Retina (tissue), 1 donor: ENCODE measurements around the gene RHBDF2.

ENCODE experiments used
- DNase-seq: peaks from one replicate; pipeline ENCODE4 v3.0.0-alpha.2; 2016

RHBDF2 gene

DNA sequence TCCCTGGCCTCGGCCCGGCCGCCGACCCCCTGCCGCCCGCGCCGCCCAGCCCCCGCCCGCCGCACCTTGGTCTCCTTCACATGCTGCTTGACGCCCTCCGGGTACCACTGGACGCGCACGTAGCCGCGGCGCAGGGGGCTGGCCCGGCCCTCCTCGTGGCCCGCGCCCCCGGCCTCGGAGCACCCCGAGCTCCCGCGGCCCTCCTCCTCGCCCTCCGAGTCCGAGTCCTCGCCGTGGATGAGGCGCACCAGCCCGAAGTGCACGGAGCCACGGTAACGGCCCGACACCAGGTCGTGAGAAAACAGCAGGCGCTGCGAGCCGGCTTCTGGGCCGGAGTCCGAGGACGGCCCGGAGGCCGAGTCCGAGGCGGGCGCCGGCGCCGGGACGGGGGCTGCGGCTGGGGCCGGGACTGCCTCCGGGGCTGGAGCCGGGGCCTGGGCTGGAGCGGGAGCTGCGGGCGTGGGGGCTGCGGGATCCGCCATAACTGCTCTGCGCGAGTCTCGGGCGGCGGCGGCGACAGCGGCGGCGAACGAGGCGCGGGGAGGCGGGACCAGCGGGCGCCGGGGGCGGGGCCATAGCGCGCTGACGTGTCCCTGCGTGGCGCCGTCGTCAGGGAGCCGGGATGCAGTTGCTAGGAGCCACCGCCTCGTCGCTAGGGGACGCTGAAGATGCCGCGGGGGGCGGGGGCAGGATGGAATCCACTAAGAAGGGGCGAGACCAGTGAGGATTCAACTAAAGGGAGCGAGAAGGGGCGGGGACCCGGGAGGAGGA is 48.4 kb downstream of the RHBDF2 start, which contains the start of gene UBE2O:
Gene UBE2O, minus strand, starts transcription at position 493 of the 771 bp plus-strand sequence. Its CDS starts 11 bp downstream, at position 482.
- DNase-seq = peak; percentile 89

DNA sequence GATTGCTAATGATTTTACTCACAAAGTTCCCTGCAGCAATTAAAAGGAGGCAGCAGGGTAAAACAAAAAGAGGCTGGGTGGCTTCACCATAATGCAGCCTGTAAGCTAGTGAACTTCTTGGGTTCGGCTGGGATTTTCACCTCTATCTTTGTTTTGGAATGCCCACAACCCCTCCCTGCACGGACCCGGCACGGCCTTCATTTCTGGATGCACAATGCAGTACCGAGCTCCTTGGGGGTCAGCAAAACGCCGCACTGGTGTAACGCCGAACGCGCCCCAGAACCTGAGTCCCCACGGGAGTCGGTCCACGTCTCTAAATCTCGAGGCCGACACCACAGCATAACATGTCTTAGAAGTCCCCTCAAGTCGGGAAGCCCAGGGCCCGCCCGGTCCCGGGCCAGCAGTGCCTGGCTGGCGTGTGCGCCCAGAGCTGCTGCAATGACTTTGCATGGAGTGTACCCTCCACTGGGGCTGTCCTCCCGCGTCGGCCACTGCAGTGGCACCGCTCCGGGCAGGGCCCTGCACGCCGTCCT is 49.0 kb downstream of the RHBDF2 start:
- peak; percentile 62 for DNase-seq

DNA sequence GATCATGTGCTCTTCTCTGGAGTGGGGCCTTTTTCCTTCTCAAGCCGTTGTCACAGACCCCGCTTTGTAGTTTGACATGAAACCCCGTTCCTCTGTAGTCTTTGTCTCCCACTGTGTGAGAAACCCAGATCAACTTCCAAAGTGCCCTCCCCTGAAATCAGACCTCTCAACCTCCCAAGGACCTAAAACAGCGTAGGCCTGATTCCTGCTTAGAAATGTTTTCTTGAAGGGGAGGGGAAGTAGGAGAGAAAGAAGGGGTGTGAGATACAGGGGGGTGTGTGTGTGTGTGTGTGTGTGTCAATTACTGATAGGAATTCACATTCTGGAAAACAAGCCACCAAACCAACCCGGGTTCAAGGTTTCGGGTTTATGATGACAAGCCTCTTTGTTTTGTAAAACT is 49.7 kb downstream of the RHBDF2 start:
- DNase-seq = no peak

DNA sequence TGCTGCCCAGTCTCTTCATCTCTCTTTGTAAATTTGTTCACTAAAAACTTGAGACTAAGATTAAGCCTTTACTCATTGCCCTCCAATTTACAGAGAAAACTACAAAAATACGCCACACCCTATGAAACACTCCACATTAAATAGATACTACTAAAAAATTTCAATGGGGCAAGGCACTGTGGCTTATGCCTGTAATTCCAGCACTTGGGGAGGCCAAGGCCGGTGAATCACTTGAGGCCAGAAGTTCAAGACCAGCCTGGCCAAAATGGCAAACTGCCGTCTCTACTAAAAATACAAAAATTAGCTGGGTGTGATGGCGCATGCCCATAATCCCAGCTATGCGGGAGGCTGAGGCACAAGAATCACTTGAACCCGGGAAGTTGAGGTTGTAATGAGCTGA is 52.1 kb downstream of the RHBDF2 start:
- DNase-seq = no peak

DNA sequence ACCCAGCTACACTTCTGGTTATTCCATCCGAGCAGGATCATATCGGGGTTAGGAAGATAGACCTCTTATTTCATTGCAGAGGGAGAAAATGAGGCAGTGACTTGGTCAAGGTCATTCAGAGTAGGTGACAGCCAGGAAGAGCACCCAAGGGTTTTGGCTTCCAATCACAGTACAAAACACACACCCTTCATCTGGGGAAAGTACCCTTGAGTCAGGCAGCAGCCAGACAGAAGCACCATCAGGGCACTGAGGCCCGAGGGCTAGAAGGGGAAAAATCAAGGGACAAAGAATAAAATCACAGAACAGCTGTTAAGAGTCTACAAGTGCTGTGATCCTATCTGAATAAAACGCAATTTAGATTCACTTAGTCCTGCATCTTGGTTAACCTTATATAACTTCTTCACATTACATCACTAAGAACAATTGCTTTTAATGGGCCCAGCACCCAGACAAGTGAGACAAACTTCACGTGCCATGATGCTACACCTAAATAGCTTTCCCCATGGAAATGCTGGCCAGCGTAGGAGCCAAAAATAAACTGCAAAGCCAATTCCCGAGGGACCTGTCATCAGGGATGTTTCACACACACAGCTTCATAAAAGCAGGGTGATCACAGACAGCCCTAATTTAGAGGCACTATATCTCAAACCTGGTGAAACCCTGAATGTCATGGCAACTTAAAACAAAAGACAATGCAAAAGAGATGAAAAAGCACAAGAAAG is 53.1 kb downstream of the RHBDF2 start:
- no peak for DNase-seq

DNA sequence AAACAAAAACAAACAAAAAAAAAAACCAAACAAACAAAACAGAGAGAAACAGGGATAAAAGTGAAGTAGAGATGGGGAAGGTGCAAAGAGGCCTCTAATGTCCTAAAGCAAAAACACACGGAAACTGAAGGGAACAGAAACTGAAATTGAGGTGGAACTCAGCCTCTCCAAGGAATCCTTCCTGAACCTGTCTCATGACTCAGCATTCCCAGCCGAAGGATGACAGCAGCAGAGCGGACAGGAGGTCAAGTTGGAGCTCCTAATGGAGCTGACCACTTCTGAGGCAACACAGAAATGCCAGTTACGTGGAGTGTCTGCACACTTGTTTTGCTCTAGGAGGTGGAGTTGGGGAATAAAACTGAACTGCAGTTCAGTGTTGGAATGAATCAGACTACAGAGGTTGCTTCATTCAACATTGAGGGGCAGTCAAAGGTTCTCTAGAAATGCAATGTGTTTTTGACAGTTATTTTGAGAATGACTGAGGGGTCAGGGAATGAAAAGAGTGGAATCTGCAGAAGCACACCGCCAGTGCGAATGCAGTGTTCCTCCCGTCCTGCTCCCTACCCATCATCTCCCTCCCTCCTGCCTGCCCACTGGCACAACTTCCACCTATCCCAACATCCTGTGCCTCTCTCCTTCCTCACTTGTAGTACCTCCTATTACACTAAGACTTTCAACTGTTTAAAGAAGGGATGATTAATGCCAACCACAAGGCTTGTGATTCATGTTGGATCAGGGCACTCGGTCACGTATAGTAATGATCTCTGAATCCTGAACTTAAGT is 54.6 kb downstream of the RHBDF2 start:
- DNase-seq = no peak

DNA sequence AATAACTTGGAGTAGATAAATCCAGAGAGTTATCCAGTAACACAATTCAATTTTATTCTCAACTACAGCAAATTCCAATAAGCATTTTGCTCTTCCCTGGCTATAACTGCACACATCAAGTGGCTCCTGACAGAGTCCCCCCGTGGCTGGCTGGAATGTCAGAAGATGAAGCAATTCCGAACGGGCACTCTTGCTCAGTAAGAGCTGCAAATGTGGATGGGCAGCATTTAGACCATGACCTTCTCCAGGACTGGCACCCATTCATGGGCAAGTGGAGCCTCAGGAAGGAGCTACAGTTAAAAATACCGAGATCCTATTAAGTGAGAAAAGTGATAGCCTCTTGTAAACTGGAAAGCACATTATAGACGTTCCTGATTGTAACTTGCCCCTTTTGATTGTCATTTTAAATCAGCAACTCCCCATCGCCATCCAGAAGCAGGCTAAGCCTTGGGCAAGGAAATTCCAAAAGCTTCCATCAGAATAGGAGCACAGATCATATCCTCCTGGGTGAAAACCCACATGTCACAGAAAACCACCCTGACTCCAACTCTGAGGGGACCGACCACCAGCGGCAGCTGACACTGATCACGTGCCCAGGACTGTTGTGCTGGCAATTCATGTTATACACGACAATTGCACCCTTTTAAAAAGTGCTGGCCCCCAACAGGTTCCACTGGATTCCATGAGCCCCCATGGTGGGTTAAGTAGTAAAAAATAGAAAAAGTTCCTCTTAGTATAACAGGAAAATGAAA is 55.4 kb downstream of the RHBDF2 start:
- DNase-seq = no peak

DNA sequence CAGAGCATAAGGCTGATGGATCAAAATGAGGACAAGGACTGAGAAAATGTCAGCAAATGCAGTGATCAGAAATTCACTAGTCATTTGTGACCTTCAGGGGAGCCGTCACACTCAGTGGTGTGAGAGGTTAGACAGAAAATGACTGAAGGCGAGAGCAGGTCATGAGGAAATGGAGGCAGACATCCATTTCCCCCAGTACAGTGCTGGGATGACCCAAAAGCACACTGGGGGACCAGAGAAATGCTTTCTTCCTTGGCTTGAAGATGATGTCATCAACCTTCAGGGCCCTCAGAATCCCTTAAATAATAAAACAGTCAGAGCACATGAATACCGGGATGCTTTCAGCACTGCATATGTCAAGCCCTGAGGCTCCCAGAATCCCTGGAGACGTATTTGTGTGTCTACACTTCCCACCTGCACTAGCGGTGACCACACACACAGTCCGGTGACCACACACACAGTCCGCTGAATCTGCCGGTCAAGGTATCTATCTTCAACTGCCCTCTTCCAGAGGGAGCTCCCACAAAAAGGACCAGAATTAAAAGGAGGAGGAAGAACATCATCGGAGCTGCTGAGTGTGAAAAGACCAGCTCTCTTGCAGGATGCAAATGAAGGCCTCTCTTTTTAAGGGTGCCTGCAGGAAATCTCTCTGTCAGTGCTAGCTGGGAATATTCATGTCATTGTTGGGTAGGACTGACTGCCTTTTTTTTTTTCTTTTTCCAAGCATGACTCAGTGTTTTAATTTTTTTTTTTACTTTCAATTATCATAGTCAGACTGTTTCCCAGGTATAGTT is 56.5 kb downstream of the RHBDF2 start:
- DNase-seq = peak; percentile 60

DNA sequence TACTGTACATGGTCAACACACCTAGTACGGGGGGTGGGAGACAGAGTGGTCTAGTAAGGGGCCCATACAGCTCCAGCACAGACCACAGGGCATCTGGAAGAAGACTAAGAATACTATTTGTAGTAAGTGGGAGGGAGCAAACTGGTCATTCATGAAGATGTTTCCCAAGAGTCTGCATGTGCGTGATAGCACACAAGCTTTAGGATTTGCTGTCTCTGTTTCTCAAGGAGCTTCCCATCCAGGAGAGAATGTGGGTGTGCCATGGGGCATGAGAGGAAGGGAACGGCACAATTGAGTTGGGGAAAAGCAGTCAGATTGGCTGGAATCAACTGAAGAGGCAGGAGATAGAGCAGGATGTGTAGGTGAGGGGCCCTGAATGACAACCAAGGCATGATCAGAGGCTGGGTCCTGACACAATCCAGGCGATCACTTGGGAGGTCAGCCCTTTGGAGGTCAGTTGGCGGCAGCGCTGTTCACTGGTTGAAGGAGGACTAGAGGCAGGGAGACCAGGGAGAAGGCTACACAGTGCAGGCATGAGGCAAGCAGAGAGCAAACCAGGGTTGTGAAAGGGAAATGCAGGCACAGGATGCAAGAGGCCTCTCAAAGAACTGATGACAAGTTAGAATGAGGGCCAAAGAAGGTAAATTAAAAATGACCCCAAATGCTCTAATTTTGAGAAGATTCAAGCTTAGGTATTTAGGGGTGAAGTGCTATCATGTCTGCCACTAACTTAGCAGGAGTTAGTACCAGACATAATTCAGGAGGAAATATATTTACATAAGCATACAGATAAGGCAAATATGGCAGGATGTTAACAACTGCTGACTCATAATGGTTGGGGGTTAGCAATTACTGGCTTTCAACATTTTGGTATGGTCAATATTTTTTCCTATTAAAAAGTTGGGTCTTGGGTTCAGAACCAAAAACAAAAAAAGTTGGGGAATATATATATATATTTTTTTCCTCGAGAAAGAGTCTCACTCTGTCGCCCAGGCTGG is 58.6 kb downstream of the RHBDF2 start:
- no peak for DNase-seq

DNA sequence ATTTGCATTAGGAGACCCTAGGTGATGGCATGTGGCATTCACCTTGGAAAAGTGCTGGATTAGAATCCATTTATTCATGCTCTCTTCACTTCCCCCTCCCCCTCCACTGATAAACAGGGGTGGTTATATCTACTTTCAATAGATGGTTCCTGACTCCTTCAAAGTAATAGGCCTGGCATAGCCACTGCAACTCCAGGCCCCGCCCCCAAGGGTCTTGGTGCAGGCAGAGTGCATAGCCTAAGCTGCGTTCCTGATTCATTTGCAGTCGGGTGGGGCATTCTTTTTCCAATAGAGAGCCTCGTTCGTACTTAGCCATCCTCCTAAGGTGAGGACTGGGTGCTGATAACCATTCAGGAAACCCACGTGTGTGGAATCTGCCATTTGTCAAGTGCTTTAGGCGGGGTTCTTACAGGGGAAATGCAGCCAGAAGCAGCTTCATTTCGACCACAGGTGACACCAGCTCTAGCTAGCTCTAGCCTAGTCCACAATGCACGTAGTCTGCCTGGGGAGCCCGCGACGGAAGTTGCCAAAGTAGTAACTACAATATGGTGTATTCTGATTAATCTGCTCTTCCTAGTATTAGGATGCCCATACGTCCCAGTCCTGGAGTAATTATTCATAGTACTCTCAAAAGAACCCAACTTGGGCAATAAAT is 59.4 kb downstream of the RHBDF2 start:
- DNase-seq = no peak

DNA sequence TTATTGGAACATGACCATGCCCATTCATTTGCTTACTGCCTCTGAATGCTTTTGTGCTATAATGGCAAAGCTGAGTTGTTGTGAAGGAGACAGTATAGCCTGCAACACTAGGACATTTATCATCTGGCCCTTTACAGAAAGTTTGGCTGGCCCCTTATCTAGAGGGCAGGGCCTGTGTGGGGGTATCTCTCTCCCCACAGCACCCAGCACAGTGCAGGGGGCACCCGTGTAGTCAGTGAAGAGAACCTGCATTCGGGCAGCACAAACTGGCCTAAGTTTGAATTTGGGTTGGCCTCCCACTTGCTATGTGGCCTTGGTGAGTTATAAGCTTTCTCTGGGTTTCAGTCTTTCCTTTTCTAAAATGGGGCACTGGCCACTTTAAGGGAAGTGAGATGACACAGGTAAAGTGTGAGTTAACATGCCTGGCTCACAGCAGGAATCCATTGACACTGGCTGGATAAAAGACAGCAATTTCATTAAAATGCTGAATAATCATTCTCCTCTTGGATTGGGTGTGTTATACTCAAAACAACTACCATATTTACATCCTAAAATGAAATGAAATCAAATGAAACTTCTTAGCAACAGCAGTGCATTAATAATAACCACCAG is 60.4 kb downstream of the RHBDF2 start:
- no peak for DNase-seq

DNA sequence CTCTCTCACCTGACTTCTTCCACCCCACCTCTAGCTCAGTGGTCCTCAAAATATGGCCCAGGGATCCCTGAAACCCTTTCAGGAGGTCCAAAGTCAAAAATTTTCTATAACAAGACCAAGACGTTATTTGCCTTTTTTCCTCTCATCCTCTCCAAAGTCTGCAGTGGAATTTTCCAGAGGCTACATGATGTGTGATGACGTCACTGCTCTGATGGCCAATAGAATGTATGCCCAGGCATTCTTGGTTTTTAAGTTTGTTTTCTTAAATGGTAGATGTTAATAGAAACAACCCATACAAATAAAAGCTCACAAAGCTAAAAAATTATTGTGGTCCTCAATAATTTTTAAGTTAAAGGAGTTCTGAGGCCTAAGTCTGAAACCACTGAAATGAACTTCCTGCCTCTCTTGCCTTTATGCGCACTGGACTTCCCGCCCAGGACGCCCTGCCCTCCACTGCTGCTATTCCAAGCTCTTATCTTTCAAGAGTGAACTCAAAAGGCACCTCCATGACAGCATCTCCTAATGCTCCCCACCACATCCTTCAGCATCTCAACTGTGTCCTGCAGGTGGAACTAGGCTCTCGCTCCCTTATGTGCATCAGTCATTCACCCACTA is 61.8 kb downstream of the RHBDF2 start:
- DNase-seq = no peak

DNA sequence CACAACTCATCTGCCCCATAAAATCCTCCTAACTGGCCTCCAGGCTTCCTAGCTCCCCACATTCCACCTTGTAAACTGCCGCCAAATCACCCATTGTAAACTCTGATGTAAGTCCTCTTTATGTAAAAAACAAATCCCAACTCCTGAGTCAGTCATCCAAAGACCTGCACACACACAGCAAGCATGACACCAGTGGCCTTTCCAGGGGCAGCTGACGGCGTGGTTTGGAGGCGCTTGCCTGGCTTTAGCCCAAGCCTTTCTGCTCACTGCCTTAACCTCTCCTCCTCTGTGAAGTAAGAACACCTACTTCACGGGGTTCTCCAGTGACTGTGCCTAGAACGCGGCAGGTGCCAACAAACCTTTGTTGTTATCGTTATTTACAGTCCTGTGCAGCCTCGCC is 62.3 kb downstream of the RHBDF2 start:
- DNase-seq = no peak

DNA sequence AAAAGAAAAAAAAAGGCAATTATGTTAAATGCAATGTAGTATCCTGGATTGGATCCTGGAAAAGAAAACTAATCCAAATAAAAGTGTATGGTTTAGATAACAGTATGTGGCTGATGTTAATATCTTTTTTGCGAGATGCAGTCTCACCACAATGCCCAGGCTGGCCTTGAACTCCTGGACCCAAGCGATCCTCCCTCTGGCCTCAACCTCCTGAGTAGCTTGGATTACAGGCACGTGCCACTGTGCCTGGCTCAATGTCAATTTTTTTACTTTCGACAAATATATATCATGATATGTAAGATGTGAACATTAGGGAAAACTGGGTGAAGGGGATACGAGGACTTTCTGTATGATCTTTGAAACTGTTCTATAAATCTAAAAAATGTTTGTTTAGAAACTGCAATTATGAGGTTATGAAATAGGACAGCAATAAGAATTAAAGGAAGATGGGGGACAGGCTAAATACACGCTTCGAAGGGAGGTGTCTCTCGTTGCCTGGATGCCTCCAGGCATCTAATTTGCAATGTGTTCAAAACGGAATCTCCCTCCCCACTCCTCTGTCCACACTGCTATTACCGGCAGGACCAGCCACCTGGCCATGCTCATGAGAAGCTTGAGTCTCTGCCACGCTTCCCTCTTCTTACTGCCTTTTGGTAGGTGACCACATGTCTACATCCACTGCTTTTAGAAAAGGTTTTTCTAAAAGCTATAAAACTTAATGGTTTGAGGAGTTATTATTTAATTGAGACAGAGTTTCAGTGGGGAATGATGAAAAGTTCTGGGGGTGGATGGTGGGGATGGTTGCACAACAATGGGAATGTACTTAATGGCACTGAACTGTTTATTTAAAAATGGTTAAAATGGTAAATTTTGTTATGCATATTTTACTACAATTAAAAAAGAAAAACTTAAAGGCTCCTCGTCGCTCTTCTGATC is 63.5 kb downstream of the RHBDF2 start:
- no peak for DNase-seq

DNA sequence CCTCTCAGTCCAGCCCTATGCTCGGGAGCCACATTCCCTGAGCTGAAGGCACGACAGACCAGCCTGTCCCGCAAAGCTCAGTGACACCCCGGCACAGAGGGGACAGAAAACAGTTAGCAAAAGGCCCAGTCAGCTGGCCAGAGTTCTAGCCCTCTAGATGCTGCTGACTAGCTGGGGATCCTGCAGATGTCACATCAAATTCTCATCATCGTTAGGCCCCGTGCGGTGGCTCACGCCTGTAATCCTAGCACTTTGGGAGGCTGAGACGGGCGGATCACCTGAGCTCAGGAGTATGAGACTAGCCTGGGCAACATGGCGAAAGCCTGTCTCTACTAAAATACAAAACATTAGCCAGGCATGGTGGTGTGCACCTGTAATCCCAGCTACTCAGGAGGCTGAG is 65.5 kb downstream of the RHBDF2 start:
- peak; percentile 63 for DNase-seq

DNA sequence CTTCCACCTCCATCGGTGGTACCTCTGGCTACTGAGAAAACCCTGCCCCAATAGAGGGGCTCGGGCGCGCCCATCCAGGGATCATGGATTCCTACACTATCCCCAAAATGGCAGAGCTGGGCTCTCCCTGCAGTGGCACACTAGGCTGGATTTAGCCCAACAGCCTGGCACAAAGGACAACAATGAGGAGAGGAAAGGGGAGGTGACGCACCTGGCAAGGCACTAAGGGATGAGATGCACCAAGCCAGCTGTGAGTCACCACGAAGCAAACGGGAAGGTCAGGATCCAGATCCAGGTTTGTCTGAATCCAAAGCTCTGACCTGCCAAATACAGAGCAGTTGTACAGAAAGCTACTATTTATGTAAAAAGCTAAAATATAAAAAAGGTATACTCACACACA is 66.4 kb downstream of the RHBDF2 start:
- no peak for DNase-seq

DNA sequence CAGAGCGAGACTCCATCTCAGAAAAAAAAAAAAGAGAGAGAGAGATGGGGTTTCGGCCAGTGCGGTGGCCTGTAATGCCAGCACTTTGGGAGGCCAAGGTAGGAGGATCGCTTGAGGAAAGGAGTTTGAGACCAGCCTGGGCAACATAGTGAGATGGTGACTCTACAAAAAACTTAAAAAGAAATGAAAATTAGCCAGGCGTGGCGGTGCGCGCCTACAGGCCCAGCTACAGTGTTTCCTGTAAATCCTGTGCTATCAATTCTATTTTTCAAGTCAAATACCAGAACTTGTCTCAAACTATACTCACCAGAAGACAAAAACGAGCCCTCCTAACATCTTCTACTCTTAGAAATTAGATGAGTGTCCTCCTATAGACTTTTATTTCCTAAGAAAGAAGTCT is 67.5 kb downstream of the RHBDF2 start:
- no peak for DNase-seq
